Urothelium cell line (cell line): ENCODE data around the gene ATP11A.

Experiments used
- DNase-seq: peaks from one replicate; pipeline ENCODE4 v3.0.0; 2011; ENCODE audit warnings: low spot score, mixed read lengths
- FAIRE-seq: peaks from 2 replicates; lab custom pipeline; 2011; peaks lifted over from hg19 to GRCh38; lab: Jason Lieb, UNC

ATP11A gene

GRCh38 chr13:112690283-112690929, 568 bp downstream of the ATP11A start:
- DNase-seq: peak; percentile 48

DNA sequence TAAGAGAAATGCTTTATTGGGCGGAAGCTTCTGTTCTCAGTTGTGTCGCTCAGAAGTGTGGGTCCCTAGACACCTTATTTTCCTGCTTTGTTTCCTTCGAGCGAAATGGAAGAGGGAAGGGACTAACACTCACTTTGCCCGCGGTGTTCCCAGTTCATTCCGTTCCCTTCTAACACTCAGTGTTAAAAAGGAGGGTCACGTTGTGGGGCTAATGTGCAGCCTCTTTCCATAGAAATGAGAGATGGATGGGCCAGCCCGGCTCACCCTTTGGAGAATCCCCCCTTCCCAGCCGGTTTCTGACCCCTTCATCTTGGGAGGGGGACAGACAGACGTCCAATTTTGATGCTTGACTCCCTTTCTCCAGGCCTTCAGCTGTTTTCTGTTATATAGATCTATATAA, 2.3 kb downstream of the ATP11A start:
- no peak for FAIRE-seq

More at GRCh38 chr13:112690283-112690929, 568 bp downstream of the ATP11A start:
- no peak for FAIRE-seq

GRCh38 chr13:112692586-112692985, 2.7 kb downstream of the ATP11A start:
- no peak for FAIRE-seq
- DNase-seq: no peak

More for the DNA sequence above, 2.3 kb downstream of the ATP11A start:
- no peak for DNase-seq

GRCh38 chr13:112693831-112694497, 4.1 kb downstream of the ATP11A start:
- DNase-seq: no peak
- FAIRE-seq: peak; percentile 82

- no peak for FAIRE-seq
- DNase-seq: no peak
These were observed 5.3 kb downstream of the ATP11A start for GRCh38 chr13:112695121-112695520.

DNA sequence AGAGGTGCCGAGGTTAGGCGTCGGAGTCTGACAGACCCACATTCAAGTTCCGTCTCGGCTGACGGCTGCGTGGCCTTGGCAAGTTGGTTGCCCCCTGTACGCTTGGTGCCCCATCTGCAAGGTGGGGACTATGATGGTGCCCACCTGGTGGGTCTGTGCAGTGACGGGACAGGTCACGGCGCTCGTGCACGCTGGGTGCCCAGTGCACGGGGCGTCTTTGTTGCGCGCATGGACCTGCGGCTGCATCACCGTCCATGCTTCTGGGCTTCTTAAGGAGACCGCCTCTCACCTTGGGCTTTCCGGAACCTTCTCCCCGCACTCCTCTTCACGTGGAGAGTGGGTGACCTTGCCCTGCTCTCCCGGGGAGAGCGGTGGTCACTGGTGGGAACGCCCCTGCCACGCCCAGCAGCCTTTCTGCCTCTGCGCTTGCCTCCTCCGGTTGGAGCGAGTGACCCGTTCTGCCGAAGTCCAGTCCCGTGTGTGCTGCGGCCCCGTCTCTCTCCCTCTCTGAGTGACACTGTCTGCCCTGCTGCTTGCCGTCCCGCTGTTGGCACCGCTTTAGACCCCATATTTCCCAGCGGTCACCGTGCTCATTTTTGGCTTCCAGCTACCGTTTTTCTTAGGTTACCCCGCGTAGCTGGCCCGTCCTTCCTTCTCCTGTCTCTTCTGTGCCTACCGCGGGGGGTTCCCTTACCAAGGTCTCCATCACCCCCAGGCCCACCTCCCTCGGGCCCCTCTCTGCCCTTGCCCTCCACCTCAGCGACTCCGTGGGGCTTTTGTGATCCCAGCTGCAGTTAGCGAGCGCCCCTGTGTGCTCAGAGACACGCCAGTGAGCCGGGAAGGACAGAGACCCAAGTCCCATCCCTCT, 6.4 kb downstream of the ATP11A start:
- DNase-seq: no peak

DNA sequence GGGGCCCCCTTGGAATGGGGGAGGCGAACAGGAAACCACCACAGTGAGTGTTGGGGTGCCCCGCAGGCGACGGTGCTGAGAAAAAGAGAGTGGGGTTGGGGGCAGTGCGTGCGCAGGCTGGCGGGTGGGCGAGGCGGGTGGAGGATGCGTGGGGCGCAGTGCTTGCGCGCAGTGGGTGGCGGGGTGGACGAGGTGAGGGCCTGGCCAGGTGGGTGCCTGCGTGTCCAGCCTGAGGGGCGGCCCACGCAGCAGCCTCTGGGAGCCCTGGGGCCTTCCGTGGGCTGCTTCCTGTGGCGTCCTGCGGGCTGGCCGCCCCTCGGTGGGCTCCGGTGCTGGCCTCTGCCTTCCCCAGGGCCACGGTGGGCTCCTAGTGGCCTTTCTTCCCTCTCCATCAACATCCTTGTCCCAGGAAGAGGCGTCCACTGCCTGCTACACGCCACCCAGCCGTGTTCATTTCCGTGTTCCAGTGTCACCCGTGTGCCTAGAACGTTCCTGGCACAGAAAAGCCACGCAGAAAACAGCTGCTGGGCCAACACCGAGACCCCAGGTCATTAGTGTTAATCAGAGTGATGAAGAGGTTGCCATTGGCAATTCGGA, 7.1 kb downstream of the ATP11A start:
- FAIRE-seq (no peak), DNase-seq (no peak)

More for the DNA sequence above, 6.4 kb downstream of the ATP11A start:
- no peak for FAIRE-seq

DNA sequence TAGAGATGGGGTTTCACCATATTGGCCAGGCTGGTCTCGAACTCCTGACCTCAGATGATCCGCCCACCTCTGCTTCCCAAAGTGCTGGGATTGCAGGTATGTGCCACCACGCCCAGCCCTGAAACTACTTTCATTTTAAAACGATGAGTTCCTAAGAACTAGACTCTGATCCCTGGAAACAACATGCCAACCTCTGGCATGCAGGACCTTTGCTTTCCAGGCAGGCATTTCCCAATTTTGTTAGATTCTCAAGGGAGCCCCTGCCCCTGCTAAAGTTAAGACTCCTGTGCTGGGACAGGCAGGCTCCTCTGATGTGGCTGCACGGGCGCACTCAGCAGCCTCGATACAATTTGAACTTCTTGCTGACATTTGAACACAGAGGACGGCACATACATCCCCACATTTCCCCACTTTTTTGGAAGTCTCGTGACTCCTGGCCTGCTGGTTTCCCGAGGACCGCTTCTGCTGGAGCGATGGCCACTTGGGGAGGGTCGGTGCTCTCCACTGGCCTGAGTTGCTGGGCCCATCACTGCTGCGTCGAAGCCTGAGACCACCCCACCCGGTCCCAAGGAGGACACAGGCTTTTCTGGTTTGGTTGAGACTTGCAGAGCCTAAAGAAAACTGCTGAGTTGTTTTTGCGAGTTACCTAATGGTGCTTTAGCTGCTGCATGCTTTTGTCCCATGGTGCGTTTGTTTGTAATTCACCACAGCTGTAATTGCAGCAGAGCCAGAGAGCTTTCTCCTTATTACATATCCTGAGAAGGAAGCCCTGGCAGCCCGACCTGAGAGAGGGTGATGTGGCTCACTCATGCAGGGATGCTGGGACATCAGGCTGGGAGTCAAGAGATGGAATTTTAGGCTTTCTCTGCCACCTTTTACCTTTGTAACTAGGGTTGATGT, 8.2 kb downstream of the ATP11A start:
- DNase-seq: no peak
- no peak for FAIRE-seq

DNA sequence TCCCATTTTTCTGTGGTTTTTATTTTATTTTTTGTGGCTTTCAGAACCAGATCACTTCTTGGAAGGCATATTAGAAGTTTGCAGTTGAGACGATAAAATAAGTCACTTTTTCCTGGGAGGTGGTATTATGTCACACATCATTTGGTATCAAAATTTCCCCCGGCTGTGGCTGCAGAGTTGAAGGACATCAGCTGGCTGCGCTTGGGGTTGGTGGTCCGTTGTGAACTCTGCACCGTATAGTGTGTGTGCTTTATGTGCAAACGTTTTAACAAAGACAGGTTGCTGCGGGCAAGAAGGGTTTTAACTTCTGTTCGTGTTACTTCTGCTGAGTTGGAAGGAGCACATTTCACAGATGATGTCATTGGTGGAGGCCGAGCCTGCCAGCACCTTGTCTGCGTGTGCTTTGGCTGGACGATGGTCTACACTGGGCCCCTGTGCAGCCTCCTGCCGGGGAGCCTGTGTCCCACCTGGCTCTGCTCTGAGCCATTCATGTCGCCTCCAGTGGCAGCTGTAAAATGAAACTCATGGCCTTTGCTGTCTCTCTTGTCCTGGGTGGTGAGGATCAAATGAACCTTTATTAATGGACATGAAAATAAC, 9.6 kb downstream of the ATP11A start:
- DNase-seq (no peak), FAIRE-seq (no peak)

GRCh38 chr13:112700291-112701060, 10.6 kb downstream of the ATP11A start:
- FAIRE-seq: peak; percentile 13
- no peak for DNase-seq

DNA sequence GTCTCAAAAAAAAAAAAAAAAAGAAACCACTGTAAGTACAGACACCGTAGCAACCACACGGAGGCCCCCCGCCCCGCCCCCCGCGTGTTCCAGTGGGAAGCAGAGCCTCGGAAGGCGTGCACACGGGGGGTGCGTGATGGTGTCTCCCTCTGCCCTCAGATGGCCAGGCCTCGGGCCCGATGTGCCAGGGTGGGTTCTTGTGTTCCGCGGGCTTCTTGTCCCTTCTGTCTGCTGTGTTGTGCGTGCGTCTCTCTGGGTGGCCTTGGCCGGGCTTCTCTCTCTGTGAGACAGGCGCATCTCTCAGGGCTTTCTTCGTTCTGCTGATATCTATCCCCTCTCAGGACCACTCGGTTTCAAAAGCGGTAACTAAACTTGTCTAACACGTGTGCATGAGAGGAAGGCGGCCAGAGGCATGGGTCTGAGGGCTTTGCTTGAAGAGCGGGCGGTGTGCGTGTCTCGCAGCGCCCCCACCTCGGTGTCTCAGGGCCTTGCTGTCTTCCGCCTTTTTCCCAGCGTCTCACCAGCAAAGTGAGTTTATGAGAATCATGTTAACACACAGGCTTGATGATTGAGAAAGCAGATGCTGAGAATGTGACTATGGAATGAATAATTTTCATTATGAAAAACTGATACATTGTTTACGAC, 12.6 kb downstream of the ATP11A start:
- DNase-seq (no peak), FAIRE-seq (no peak)

GRCh38 chr13:112702986-112703379, 13.1 kb downstream of the ATP11A start:
- DNase-seq (no peak), FAIRE-seq (no peak)

- FAIRE-seq: no peak
- no peak for DNase-seq
These were observed 13.8 kb downstream of the ATP11A start for GRCh38 chr13:112703449-112704284.

DNA sequence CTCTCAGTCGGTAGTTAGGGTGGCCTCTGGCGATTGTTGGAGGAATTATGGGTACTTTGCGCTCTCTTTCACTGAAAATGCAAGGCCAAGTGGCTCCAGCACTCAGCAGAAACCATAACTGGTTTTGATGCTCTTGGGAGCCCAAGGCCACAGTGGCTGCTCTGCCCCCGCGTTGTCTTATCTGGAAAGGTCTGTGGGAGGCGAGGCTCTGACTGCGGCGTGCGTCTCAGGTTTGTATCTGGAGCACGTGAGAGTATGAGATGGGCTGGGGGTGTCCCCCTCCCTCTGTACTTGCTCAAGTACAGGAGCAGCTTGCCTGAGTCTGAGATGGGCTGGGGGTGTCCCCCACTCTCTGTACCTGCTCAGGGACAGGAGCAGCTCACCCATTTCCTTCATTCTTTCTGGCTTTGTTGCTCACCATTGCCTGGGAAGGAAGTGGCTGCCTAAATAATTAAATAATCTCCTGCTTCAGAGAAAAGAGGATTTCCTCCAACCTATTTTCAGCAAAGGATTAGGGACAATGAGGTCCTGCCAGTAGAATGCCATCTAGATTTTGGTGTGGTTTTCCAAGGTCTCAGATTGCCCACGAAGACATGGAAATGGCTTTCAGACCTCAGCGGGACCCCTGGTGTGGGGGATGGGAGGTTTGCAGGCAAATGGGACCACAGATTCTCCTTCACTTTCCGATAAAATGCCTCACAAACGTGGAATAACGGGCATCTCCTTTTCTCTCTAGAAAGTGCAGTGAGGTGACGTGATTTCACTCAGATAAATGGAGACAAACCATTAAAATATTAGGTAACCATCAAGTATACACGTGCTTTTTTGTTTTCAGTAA, 14.7 kb downstream of the ATP11A start:
- DNase-seq (no peak), FAIRE-seq (no peak)

DNA sequence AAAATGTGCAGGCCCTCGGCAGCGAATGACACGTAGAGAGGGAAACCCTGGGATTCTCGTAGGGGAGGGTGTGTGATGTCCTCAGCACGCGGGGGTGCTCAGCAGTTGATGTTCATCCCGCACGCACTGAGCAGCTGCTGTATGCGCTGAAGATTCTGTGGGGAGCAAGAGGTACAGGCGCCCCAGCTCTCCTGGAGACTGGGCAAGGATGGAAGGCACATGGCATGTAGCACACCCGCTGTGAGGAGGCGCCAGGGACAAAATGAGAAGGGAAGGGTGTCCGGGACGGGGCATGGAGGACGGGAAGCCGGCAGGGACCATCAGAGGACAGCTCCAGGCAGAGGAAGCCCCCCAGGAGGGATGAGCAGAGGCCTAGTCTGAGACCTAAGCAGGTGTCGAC, 15.4 kb downstream of the ATP11A start:
- FAIRE-seq (no peak), DNase-seq (no peak)

DNA sequence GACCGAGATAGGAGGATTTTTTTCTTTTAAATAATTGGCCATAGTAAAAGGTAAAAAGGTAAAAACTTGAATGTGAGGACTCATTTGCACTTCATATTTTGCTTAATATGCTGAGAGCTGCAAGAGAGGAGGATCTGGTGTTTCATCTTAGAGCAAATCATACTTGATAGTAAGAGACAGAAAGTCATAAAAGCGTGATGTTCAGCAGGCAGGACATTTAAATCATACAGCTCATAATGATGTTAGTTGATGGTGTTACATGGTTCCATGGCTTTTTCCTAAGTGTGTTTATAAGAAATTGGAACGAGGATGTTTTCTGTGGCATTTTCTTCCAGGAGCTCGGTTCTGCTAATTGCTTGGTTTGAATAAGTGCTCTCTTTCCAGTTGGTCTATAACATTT, 16.3 kb downstream of the ATP11A start:
- DNase-seq (no peak), FAIRE-seq (no peak)
